HUES48 (cell line): ENCODE results near the gene LAMA5.

Experiments used
- H3K27ac ChIP-seq: one replicate; pipeline ENCODE4 v1.7.0; 2013; ENCODE audit warnings: low read depth, low read length, inconsistent platforms
- H3K27me3 ChIP-seq: 2 replicates; pipeline ENCODE4 v1.6.1; 2013; ENCODE audit warnings: mild to moderate bottlenecking, low read length; ENCODE audit not compliant: control insufficient read depth, insufficient read depth
- H3K36me3 ChIP-seq: 2 replicates; pipeline ENCODE4 v1.6.1; 2013; ENCODE audit warnings: low read length; ENCODE audit not compliant: control insufficient read depth, insufficient read depth
- H3K4me1 ChIP-seq: 2 replicates; pipeline ENCODE4 v1.6.1; 2013; ENCODE audit warnings: mild to moderate bottlenecking, low read length; ENCODE audit not compliant: control insufficient read depth, insufficient read depth
- H3K4me3 ChIP-seq: 2 replicates; pipeline ENCODE4 v1.5.1; 2013; ENCODE audit warnings: mild to moderate bottlenecking, low read depth, low read length
- H3K9ac ChIP-seq: 2 replicates; pipeline ENCODE4 v1.6.1; 2013; ENCODE audit warnings: mild to moderate bottlenecking, low read depth, low read length, moderate library complexity
- H3K9me3 ChIP-seq: 2 replicates; pipeline ENCODE4 v1.6.1; 2013; ENCODE audit warnings: low read length; ENCODE audit not compliant: control insufficient read depth, insufficient read depth

LAMA5 gene

GRCh38 chr20:62361799-62362589, 5.1 kb downstream of the LAMA5 start:
- Histone ChIP-seq H3K36me3 (peaks cover 12% of the 10 kb centered on the region; the same call in 1 of the 2 replicates), H3K4me1 (peaks cover 67% of the 10 kb centered on the region), H3K9me3 (no peaks in the 10 kb centered on the region), H3K27ac (peak overlapping the region; percentile 91), H3K27me3 (no peaks in the 10 kb centered on the region), H3K9ac (peak overlapping the region; percentile 48), H3K4me3 (no peak overlapping the region)

- Histone ChIP-seq H3K9ac (peak overlapping the region; percentile 48; the same call in 1 of the 2 replicates), H3K9me3 (no peaks in the 10 kb centered on the region), H3K27me3 (no peaks in the 10 kb centered on the region), H3K4me1 (peaks cover 73% of the 10 kb centered on the region), H3K4me3 (no peak overlapping the region), H3K36me3 (peaks cover 12% of the 10 kb centered on the region; the same call in 1 of the 2 replicates), H3K27ac (peak overlapping the region; percentile 91)
Measured at GRCh38 chr20:62360854-62361798, 6.0 kb downstream of the LAMA5 start.

- H3K4me3 ChIP-seq = no peak overlapping the region
Measured at GRCh38 chr20:62359491-62360121, 7.5 kb downstream of the LAMA5 start.

GRCh38 chr20:62359043-62359490, 8.0 kb downstream of the LAMA5 start:
- Histone ChIP-seq H3K4me1 (peaks cover 77% of the 10 kb centered on the region), H3K9me3 (no peaks in the 10 kb centered on the region), H3K4me3 (no peak overlapping the region), H3K27me3 (no peaks in the 10 kb centered on the region), H3K9ac (no peak overlapping the region), H3K36me3 (peaks cover 16% of the 10 kb centered on the region; the same call in 1 of the 2 replicates), H3K27ac (no peak overlapping the region)

More at GRCh38 chr20:62359491-62360121, 7.5 kb downstream of the LAMA5 start:
- Histone ChIP-seq H3K27me3 (no peaks in the 10 kb centered on the region), H3K36me3 (peaks cover 16% of the 10 kb centered on the region; the same call in 1 of the 2 replicates), H3K4me1 (peaks cover 78% of the 10 kb centered on the region), H3K27ac (no peak overlapping the region), H3K9ac (no peak overlapping the region), H3K9me3 (no peaks in the 10 kb centered on the region)

DNA sequence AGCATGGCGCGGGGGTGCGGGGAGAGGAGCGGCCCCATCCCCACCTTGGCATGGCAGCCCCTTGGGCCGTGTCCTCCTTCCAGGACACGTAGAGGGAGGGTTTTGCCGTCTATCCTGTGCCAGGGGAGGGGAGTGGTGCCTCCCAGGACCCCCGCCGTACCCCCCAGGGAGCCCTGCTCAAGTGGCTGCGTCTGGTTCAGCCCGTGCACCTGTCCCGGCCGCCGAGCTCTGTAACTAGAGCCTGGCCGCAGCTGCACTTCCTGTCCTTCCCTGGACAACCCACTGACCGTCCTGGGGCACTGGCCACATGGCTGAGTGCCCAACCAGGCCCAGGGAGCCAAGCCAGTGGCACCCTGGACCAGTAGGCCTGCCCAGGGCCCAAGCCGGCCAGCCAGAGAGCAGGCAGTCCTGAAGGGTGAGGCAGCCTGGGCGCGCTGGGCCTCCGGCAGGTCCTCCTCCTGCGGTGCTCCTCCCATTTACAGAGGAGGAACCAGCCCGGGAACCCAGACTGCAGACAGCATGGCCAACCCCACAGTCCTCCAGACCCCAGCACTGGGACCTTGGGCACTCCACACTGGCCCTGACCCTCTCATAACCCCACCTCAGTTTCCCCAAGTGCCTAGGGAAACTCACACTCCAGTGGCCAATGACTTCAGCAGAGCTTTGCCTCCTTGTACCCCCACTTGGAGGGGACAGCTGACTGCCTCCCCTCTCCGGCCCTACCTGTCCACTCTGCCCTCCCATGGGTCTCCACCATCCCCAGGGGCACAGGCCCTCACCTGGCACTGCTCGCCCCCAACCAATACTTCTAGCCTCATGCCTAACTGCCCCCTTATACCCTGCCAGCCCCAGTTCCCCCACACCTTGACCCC, 8.7 kb downstream of the LAMA5 start:
- H3K4me1 ChIP-seq = peaks cover 70% of the 10 kb centered on the region
- H3K36me3 ChIP-seq = peaks cover 19% of the 10 kb centered on the region
- H3K9me3 ChIP-seq = no peaks in the 10 kb centered on the region
- peak overlapping the region; percentile 30; the same call in 1 of the 2 replicates for H3K9ac ChIP-seq
- no peaks in the 10 kb centered on the region for H3K27me3 ChIP-seq
- no peak overlapping the region for H3K27ac ChIP-seq
- H3K4me3 ChIP-seq = no peak overlapping the region

DNA sequence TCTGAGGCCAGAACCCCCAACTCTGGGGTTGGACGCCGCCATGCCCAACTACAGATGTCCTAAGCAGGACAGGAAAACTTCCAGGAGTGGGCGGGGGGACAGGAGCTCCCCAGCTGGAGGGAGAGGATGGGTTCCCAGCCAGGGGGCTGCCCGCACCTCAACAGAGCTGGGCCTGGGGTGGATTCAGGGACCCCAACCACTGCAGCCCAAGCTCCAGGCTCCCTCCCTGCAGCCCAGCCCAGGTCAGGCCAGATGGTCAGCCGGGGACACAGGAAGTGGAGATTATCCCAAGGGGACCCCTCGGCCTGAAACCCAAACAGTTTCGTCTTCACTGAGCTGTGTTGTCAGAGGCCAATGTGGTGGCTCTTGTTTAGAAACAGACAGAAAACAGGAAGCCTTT, 9.4 kb downstream of the LAMA5 start:
- Histone ChIP-seq H3K27me3 (no peaks in the 10 kb centered on the region), H3K36me3 (peaks cover 25% of the 10 kb centered on the region), H3K27ac (no peak overlapping the region), H3K9ac (no peak overlapping the region; the same call in 1 of the 2 replicates), H3K4me1 (peaks cover 63% of the 10 kb centered on the region), H3K4me3 (no peak overlapping the region), H3K9me3 (no peaks in the 10 kb centered on the region)

DNA sequence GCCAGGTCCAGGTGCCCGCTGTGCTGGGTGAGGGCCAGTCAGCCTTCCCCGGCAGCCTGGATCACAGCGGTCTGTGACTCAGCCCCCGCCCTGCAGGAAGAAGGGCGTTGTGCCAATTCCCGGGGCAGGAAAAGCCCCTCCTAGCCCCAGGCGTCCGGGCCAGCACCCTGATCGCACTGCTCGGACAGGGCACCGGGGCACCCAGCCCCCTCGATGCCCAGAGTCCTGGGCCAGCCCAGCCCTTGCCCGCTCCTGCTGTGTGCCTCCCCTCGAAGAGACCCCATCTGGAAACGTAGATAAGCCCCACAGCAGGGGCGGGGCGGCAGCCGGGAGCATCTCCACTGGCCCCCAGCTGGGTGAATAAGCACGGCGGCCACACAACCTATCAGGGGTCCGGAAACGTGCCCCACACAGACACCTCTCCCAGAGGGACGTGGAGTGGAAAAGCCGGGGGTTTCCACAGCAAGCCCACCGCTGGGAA, 9.9 kb downstream of the LAMA5 start:
- Histone ChIP-seq H3K9ac (no peak overlapping the region), H3K4me1 (peaks cover 58% of the 10 kb centered on the region), H3K9me3 (no peaks in the 10 kb centered on the region), H3K4me3 (no peak overlapping the region), H3K36me3 (peaks cover 29% of the 10 kb centered on the region), H3K27me3 (no peaks in the 10 kb centered on the region), H3K27ac (no peak overlapping the region)

DNA sequence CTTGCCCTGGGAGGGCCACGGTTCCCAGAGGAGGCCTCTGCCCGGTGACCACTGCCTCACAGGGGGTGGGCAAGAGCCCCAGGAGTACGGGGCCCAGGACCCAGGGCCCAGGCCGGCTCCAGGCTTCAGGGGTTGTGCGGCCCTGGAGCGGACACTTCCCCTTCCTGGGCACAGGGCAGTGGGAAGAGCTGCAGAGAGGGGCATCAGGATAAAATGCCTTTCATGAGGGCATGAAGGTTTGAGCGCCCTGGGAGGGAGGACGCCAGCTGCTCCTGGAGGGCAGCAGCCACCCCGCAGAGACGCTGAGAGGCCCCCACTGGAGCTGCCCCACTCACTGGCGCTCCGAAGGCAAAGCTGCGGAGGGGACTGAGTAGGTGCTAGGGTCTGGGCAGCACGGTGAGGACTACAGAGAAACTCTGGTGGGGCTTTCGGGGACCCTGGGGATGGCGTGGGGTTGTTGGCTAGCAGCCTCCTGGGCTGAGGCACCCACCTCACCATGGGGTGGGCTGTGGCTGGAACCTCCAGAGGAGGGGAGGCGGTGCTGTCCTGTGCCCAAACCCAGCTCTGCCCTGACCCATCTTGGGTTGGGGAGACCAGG, 10.4 kb downstream of the LAMA5 start:
- Histone ChIP-seq H3K27me3 (no peaks in the 10 kb centered on the region), H3K27ac (peak overlapping the region; percentile 82), H3K4me1 (peaks cover 55% of the 10 kb centered on the region), H3K4me3 (no peak overlapping the region), H3K36me3 (peaks cover 34% of the 10 kb centered on the region), H3K9ac (no peak overlapping the region), H3K9me3 (no peaks in the 10 kb centered on the region)

GRCh38 chr20:62355878-62356588, 11.1 kb downstream of the LAMA5 start:
- H3K9me3 ChIP-seq = no peaks in the 10 kb centered on the region
- H3K36me3 ChIP-seq = peaks cover 40% of the 10 kb centered on the region
- peak overlapping the region; percentile 82 for H3K27ac ChIP-seq
- H3K4me3 ChIP-seq = no peak overlapping the region
- H3K4me1 ChIP-seq = peaks cover 48% of the 10 kb centered on the region
- H3K27me3 ChIP-seq = no peaks in the 10 kb centered on the region
- no peak overlapping the region for H3K9ac ChIP-seq
